Transverse colon (tissue), 4 donors: ENCODE measurements around the gene EXD3. TPM values are rescaled to one million over a fixed set of nuclear protein-coding genes. Genes with fewer than 3 reads are reported as not detected.
A peak's percentile ranks its signal among the peaks of the same experiment; 100 is the strongest.

Source experiments
- DNase-seq: peaks from one replicate; pipeline ENCODE4 v3.0.0-alpha.2; 2019
- H3K27ac ChIP-seq, 4 donors: fragments of 200-600 bp; sonication (generic); 2 replicates each; pipeline ENCODE4 v1.5.1; 2016 to 2018; ENCODE audit warnings: inconsistent platforms in 4 of 4
- H3K27me3 ChIP-seq: fragments of 200-600 bp; sonication (generic); 2 replicates; pipeline ENCODE4 v1.5.1; 2017; ENCODE audit warnings: inconsistent platforms
- H3K36me3 ChIP-seq, 4 donors: fragments of 200-600 bp; sonication (generic); 2 replicates each; pipeline ENCODE4 v1.5.1; 2017 to 2019; ENCODE audit warnings: inconsistent platforms in 4 of 4
- H3K4me1 ChIP-seq, 4 donors: fragments of 200-600 bp; sonication (generic); 2 replicates each; pipeline ENCODE4 v1.5.1; 2017 to 2020; ENCODE audit warnings: inconsistent platforms in 4 of 4
- H3K4me3 ChIP-seq, 4 donors: fragments of 200-600 bp; sonication (generic); 1 replicate in 1 of 4; 2 replicates in 3 of 4; pipeline versions ENCODE4 v1.5.1 to v1.6.1; 2017 to 2019; ENCODE audit warnings: inconsistent platforms in 4 of 4
- H3K9me3 ChIP-seq, 2 donors: fragments of 200-600 bp; sonication (generic); 2 replicates each; pipeline ENCODE4 v1.5.1; 2017 to 2019; ENCODE audit warnings: inconsistent platforms in 2 of 2
- EP300 ChIP-seq: sonication (generic); formaldehyde crosslinking; IDR thresholded peaks from one replicate; pipeline ENCODE4 v1.6.1; 2017; ENCODE audit warnings: antibody characterized with exemption, low read depth
- POLR2A ChIP-seq: fragments of 450-650 bp; IDR thresholded peaks from one replicate; pipeline ENCODE4 v1.6.1; 2016; ENCODE audit warnings: antibody characterized with exemption, mild to moderate bottlenecking, moderate library complexity
- POLR2AphosphoS5 ChIP-seq, 3 donors: sonication (generic); formaldehyde crosslinking; IDR thresholded peaks; one replicate each; pipeline ENCODE4 v1.6.1; 2016; ENCODE audit warnings: antibody characterized with exemption in 3 of 3
- WGBS, 2 donors: methylation state at CpG; one replicate each; pipeline ENCODE4 v1.1.5; 2018; ENCODE audit warnings: low coverage in 1 of 2; 5-methylcytosine and 5-hydroxymethylcytosine counted together
- in situ Hi-C, 4 donors: fragments of 200-750 bp; cut with MboI; loops; one replicate each; pipeline versions ENCODE4 v1.15.0 to v1.15.1; 2017; ENCODE audit warnings: low sequenced_read_pairs in 3 of 4, low pct_ligation_motif_present in 1 of 4, low pct_unique_long_range_greater_than_20kb in 1 of 4
- intact Hi-C: fragments of 100-400 bp; cut with DNase I; formaldehyde crosslinking; loops from one replicate; pipeline ENCODE4 v1.15.1; 2023; ENCODE audit warnings: low total_unique reads
- total RNA-seq, 4 donors: library from RNA; depleted of rRNA; stranded (reverse); fragments of >200 nt; gene quantifications; one replicate each; pipeline ENCODE4 v1.1.0, GENCODE V29; 2016
- TF ChIP-seq, protein P1 (sequence below), 5 experiments: fragments of 200-600 bp in 3 of 5; fragments of 450-650 bp in 2 of 5; sonication (generic) in 3 of 5; IDR thresholded peaks; 1 replicate in 2 of 5; 2 replicates in 3 of 5; pipeline ENCODE4 v1.5.1; 2016 to 2017; ENCODE audit warnings: antibody characterized with exemption in 5 of 5, inconsistent platforms in 3 of 5, mild to moderate bottlenecking in 2 of 5, moderate library complexity in 1 of 5

The EXD3 gene
- total RNA-seq, 4 donors from 2014 or later: 47.6 to 228 (median 74.2) TPM

DNA sequence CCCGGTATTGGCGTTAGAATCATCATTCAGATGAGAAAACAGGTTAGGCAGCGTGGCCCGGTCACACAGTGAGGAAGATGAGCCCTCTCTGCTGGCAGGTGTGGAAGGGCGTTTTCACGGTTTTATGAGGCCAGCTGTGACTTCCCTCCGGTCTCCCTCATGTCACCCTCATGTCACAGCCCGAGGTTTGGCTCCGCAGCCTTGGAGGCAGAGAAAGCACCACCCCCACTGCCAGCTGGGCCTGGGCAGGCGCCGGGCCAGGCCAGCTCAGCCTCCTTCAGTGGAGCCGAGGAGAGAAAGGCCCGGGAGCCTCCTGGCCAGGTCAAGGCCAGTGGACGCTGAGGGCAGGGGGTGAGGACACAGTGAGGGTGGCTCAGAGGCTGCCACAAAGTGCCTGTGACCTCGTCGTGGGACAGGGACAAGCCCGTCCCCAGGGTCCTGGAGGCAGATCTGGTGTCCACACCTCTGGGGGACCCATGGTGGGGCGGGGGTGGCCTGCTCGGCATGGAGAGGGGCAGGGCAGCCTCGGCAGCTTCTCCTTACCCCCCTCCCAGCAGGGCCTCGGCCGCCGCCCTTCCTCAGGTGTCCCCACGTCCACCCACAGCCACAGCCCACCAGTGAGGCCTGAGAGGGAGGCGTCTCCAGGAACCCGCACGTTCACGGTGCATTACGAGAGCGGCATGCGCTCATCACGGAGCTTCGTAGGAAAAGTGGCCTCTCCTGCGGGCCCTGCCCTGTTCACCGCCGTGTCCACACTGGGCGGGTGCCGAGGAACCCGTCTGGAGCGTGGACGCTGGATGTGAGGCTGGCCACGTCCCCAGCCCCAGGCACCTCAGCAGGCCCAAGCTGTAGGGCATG lies 32.2 kb downstream of the EXD3 start:
- no peaks in the 10 kb centered on the region for H3K9me3 ChIP-seq
- peaks cover 5 to 14% (median 10%) of the 10 kb centered on the region in 4 donors for H3K4me1 ChIP-seq
- 32 to 41% methylated on average over 3 to 42 of the region's 42 CpGs for WGBS, 2 donors
- peaks cover 0 to 3% (median 0%) of the 10 kb centered on the region in 4 donors for H3K36me3 ChIP-seq
- intact Hi-C loops (no loop called here), in situ Hi-C loops (no loop called here)
- peak in 2 of 3 donors; percentile 46 to 67 for TF ChIP-seq POLR2AphosphoS5 (IDR thresholded peaks at IDR 0.05)
- TF ChIP-seq POLR2A: no peak
- TF ChIP-seq EP300: no peak
- TF ChIP-seq, protein P1, sequence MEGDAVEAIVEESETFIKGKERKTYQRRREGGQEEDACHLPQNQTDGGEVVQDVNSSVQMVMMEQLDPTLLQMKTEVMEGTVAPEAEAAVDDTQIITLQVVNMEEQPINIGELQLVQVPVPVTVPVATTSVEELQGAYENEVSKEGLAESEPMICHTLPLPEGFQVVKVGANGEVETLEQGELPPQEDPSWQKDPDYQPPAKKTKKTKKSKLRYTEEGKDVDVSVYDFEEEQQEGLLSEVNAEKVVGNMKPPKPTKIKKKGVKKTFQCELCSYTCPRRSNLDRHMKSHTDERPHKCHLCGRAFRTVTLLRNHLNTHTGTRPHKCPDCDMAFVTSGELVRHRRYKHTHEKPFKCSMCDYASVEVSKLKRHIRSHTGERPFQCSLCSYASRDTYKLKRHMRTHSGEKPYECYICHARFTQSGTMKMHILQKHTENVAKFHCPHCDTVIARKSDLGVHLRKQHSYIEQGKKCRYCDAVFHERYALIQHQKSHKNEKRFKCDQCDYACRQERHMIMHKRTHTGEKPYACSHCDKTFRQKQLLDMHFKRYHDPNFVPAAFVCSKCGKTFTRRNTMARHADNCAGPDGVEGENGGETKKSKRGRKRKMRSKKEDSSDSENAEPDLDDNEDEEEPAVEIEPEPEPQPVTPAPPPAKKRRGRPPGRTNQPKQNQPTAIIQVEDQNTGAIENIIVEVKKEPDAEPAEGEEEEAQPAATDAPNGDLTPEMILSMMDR (IDR thresholded peaks at IDR 0.05): no peak
- H3K4me3 ChIP-seq: no peak overlapping the region
- no peaks in the 10 kb centered on the region for H3K27me3 ChIP-seq
- DNase-seq: peak; percentile 57
- H3K27ac ChIP-seq: peak overlapping the region; percentile 63 to 86 (median 73)

DNA sequence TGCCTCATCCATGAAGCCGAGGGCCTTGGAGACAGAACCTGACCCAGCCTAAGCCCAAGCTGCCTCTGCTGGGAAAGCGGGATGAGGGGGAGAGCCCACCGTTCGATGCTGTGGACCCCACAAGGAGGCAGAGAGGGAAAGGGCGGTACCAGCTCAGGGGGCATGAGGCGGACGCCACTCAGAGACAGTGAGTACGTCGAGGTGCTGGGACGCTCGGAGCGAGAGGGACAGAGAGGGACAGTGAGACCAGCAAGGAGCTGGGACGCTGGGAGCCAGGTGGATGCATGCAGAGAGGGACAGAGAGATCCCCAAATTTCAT lies 33.6 kb downstream of the EXD3 start:
- WGBS, 2 donors: 95 to 100% methylated on average over 1 to 13 of the region's 13 CpGs
- no peak for DNase-seq
- peaks cover 5 to 14% (median 10%) of the 10 kb centered on the region in 4 donors for H3K4me1 ChIP-seq
- peaks cover 0 to 3% (median 0%) of the 10 kb centered on the region in 4 donors for H3K36me3 ChIP-seq
- no peak for TF ChIP-seq POLR2AphosphoS5 (IDR thresholded peaks at IDR 0.05)
- no peak for TF ChIP-seq POLR2A
- TF ChIP-seq, protein P1 (IDR thresholded peaks at IDR 0.05): no peak
- no peak for TF ChIP-seq EP300
- intact Hi-C loops (no loop called here), in situ Hi-C loops (no loop called here)
- no peak overlapping the region for H3K4me3 ChIP-seq
- no peaks in the 10 kb centered on the region for H3K27me3 ChIP-seq
- H3K9me3 ChIP-seq: no peaks in the 10 kb centered on the region
- H3K27ac ChIP-seq: no peak overlapping the region

DNA sequence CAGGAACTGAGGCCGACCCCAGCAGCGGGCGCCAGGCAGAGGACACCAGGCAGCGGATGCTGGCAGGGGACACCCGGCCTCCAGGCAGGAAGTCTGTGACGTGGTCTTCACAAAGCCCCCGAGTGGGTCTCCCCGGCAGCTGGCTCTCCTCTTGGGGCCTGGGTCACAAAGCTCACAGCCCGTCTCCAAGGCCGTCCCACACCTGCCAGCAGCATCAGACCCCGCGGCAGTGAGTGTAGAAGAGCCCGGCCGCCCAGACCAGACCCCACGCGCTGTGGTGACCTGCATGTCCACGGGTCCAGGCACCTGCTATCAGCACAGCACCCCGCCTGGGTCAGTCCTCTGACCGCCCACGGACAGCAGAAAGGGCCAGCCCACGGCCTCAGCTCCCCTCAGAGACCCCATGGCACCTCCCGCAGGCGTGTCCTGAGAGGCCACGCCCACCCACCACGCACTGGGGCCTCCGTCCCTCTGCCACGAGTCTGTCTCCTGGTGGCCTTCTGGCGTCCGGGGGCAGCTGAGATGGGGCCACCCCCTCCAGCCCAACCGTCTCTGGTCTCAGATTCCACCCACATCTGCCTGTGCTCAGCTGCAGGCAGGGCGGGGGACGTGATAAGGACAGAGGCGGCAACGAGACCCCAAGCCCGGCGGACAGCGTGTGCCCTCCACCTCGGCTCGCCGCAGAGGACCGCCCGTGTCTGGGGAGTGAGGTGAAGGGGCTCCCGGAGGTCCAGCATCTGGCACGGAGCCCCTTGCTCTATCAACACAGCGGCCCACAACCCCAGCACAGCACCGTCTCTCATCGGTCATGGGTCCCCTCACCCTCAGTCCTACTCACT lies 34.2 kb downstream of the EXD3 start:
- Histone ChIP-seq H3K27ac (no peak overlapping the region), H3K4me3 (no peak overlapping the region), H3K9me3 (no peaks in the 10 kb centered on the region), H3K36me3 (peaks cover 0 to 3% (median 0%) of the 10 kb centered on the region in 4 donors), H3K4me1 (peaks cover 5 to 14% (median 10%) of the 10 kb centered on the region in 4 donors), H3K27me3 (no peaks in the 10 kb centered on the region)
- no peak for TF ChIP-seq EP300
- TF ChIP-seq, protein P1 (IDR thresholded peaks at IDR 0.05): no peak
- TF ChIP-seq POLR2A: no peak
- no peak for TF ChIP-seq POLR2AphosphoS5 (IDR thresholded peaks at IDR 0.05)
- no peak for DNase-seq
- WGBS, 2 donors: 87 to 100% methylated on average over 2 to 34 of the region's 47 CpGs
- in situ Hi-C loops: no loop called here
- intact Hi-C loops: no loop called here

DNA sequence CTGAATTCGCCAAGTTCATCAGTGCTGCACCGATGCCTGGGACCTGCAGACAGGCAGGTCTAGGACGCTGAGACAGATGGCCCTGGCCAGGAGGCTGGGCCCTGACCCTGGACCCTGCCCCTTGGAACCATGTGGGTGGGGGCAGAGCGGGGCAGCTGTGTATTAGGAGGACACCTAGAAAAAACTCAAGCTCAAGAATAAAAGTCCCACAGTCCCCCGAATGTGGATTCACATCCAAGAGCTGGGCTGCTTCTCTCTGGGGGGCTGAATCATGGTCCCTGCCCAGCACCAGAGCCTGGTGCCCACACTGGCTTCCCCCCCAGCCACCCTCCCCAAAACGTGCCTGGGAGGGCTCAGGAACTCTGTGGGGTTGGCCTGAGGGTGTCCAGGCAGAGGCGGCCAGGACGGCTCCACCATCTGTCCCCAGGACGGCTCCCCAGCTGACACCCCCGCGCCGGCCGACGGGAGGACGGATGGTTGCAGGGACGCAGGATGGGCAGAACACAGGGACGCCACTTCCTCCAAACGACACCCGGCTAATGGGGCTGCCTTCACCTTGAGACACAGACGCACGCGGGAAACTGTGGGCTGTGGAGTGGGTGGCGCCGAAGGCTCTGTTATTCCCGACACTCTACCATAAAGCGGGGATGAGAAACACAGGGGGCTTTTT lies 34.9 kb downstream of the EXD3 start:
- Histone ChIP-seq H3K27ac (peak overlapping the region in 1 of 4 donors; percentile 41), H3K9me3 (no peaks in the 10 kb centered on the region), H3K36me3 (peaks cover 0 to 3% (median 0%) of the 10 kb centered on the region in 4 donors), H3K4me3 (no peak overlapping the region), H3K27me3 (no peaks in the 10 kb centered on the region), H3K4me1 (peaks cover 5 to 14% (median 10%) of the 10 kb centered on the region in 4 donors)
- in situ Hi-C loops: no loop called here
- intact Hi-C loops: no loop called here
- 93% methylated on average over 20 of the region's 26 CpGs; no CpG with 5 or more reads in 1 of the 2 donors for WGBS, 2 donors
- no peak for DNase-seq
- TF ChIP-seq EP300: no peak
- TF ChIP-seq POLR2A: no peak
- TF ChIP-seq, protein P1 (IDR thresholded peaks at IDR 0.05): no peak
- no peak for TF ChIP-seq POLR2AphosphoS5 (IDR thresholded peaks at IDR 0.05)
